OCI-LY7 (cell line): Measurements from ENCODE around the gene HES2.

Experiments used
- EZH2phosphoT487 ChIP-seq: fragments of 200-600 bp; sonication (generic); IDR thresholded peaks from 2 replicates; pipeline ENCODE4 v1.6.1; 2018; ENCODE audit warnings: low read depth, borderline replicate concordance, mild to moderate bottlenecking, mixed run types, antibody characterized with exemption, low read length, moderate library complexity, mixed read lengths
- TF ChIP-seq, protein P1 (sequence below): fragments of 200-600 bp; sonication (generic); conservative IDR thresholded peaks from 2 replicates; pipeline ENCODE4 v1.5.1; 2014; ENCODE audit warnings: mild to moderate bottlenecking, antibody characterized with exemption, low read length, moderate library complexity, mixed read lengths

DNA sequence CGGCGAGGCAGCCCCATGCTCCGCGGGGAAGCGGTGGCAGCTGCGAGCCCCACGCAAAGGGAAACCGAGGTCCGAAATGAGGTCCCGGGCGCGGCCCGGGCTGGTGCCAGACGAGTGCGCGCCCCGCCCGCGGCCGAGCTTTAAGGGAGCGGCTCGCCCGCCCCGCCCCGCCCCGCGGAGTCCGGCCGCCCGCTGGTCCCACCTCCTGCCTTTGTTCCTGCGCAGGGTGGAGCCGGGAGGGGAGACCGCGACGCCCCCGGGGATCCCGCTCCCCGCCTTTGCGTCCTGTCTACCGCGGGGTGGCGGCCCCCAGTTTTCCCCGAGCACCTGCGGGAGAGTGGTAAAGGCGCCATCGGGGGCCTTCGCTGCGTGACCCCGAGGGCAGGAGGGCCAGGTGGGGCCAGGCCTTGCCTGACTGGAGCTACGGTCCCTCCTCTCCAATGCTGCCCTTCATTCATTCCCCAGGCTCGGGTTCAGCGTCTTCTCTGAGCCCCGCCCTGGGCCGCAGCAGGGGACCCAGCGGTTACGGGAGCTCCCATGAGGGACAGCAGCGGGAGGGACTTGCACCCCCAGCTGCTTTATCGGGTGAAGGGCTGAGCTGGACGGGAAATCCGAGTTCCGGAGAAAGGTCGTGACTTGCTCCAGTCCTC lies at the start of gene HES2:
- TF ChIP-seq, protein P1, sequence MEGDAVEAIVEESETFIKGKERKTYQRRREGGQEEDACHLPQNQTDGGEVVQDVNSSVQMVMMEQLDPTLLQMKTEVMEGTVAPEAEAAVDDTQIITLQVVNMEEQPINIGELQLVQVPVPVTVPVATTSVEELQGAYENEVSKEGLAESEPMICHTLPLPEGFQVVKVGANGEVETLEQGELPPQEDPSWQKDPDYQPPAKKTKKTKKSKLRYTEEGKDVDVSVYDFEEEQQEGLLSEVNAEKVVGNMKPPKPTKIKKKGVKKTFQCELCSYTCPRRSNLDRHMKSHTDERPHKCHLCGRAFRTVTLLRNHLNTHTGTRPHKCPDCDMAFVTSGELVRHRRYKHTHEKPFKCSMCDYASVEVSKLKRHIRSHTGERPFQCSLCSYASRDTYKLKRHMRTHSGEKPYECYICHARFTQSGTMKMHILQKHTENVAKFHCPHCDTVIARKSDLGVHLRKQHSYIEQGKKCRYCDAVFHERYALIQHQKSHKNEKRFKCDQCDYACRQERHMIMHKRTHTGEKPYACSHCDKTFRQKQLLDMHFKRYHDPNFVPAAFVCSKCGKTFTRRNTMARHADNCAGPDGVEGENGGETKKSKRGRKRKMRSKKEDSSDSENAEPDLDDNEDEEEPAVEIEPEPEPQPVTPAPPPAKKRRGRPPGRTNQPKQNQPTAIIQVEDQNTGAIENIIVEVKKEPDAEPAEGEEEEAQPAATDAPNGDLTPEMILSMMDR = no peak
- no peak for TF ChIP-seq EZH2phosphoT487
